Smooth muscle cell of the coronary artery (primary cell): ENCODE measurements around the gene CMC1. TPM values are rescaled to one million over a fixed set of nuclear protein-coding genes. Genes with fewer than 3 reads are reported as not detected.

Experiments used
- total RNA-seq: library from RNA; depleted of rRNA; stranded (reverse); fragments of >200 nt; gene quantifications from 2 replicates; pipeline ENCODE4 v1.2.3, GENCODE V29; 2014; ENCODE audit warnings: low replicate concordance

Gene CMC1
- 0.12 and 3.6 TPM in 2 replicates for total RNA-seq

DNA sequence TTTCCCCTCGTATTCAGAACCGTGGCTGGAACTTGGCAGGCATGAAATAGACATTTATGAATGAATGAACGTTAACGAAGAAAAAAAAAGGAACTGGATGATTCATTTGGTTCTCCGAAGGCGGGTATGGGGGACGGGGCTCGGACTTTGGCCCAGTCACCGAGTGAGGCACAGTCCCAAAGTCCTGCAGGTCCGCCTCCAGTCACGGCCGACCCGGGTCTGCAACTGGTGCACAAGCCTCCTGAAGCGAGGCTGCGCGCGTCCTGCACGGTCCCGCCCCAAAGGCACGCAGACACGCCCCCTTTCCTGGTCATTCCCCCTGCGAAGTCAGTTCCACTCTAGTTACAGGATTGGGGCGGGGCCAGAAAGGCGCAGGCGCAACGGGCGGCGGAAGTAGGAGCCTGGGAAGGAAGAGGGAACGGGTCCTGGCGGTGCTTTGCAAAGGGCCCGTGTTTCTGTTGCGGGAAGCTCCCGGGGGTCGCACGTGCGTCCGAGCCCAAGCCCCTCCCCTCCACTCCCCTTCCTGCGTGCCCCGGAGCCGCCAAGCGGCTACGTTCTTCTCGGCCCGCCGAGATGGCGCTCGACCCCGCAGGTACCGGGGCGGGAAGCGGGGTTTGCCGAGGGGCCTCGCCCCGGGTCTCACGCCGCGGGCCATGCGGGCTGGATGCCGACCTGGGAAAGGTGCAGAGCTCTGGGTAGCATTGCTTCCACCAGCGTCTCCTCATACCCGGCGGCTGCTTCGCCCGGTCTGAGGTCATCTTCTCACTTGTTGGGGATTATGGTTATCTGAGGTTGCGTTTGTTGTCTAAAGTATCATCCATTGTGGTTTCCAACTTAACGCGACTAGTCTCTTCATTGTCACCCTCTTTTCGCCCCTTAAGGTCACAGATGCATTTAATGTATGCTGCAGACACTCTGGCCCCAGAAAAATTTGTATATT lies at the start of gene CMC1:
TSS of gene CMC1 (plus strand) at position 399 of the 940 bp plus-strand sequence. CDS start at position 574, 175 bp downstream.

GRCh38 chr3:28348629-28349468 lies 107.4 kb downstream of the CMC1 start, which contains the start of the genes AZI2 and ZCWPW2:
AZI2 (minus strand) TSS chr3:28348824; CDS start chr3:28340617, 8,207 bp downstream.
ZCWPW2 (plus strand) TSS chr3:28348721; CDS start chr3:28413069, 64,348 bp downstream.

Other genes starting within 250 kb of the CMC1 start
- 0.45 and 0.82 TPM in 2 replicates for gene ZCWPW2, start 107.1 kb downstream of the CMC1 start, total RNA-seq
- 34.8 and 50.9 TPM in 2 replicates for gene AZI2, start 107.2 kb downstream of the CMC1 start, total RNA-seq